Kidney (tissue), 14 donors: ENCODE measurements around the gene SULT1A1. TPM values are rescaled to one million over a fixed set of nuclear protein-coding genes. Genes with fewer than 3 reads are reported as not detected.
"Not testable (repeated sequence)": the region's sequence is repeated elsewhere in the genome, so short reads cannot be mapped to it uniquely, and the experiment has no call there.

Experiments
- DNase-seq, 5 donors: peaks; one replicate each; pipeline ENCODE4 v3.0.0-alpha.2; 2013 to 2020
- FAIRE-seq: peaks from 2 replicates; lab custom pipeline; 2012; peaks lifted over from hg19 to GRCh38; lab: Jason Lieb, UNC
- H3K27ac ChIP-seq, 2 donors: one replicate each; pipeline ENCODE4 v1.7.0; 2013; ENCODE audit warnings: low read depth in 2 of 2, low read length in 2 of 2, inconsistent platforms in 1 of 2
- H3K27me3 ChIP-seq: one replicate; pipeline ENCODE4 v1.7.1; 2013; ENCODE audit warnings: low read length, inconsistent platforms; ENCODE audit not compliant: control insufficient read depth, insufficient read depth
- H3K36me3 ChIP-seq, 3 donors: one replicate each; pipeline versions ENCODE4 v1.7.0 to v1.7.1; 2013; ENCODE audit warnings: low read length in 3 of 3, control low read depth in 1 of 3, inconsistent platforms in 1 of 3; ENCODE audit not compliant: insufficient read depth in 3 of 3, control insufficient read depth in 2 of 3
- H3K4me1 ChIP-seq, 3 donors: one replicate each; pipeline versions ENCODE4 v1.7.0 to v1.7.1; 2013; ENCODE audit warnings: low read length in 3 of 3, inconsistent platforms in 1 of 3, low read depth in 1 of 3; ENCODE audit not compliant: control insufficient read depth in 2 of 3, insufficient read depth in 2 of 3
- H3K4me3 ChIP-seq, 3 donors: one replicate each; pipeline versions ENCODE4 v1.7.0 to v1.8.1; 2013; ENCODE audit warnings: low read length in 3 of 3, control low read depth in 1 of 3, inconsistent platforms in 1 of 3
- H3K9ac ChIP-seq, 3 donors: one replicate each; pipeline versions ENCODE4 v1.7.0 to v1.7.1; 2013; ENCODE audit warnings: low read length in 3 of 3, control low read depth in 1 of 3, inconsistent platforms in 1 of 3
- H3K9me3 ChIP-seq, 3 donors: one replicate each; pipeline versions ENCODE4 v1.7.0 to v1.7.1; 2013; ENCODE audit warnings: low read length in 3 of 3, control low read depth in 1 of 3, inconsistent platforms in 1 of 3; ENCODE audit not compliant: control insufficient read depth in 2 of 3, insufficient read depth in 1 of 3
- CTCF ChIP-seq: IDR thresholded peaks from 3 replicates; pipeline ENCODE4 v1.5.1; 2012; ENCODE audit warnings: mild to moderate bottlenecking, moderate library complexity, borderline replicate concordance; ENCODE audit not compliant: insufficient read depth; ENCODE audit errors: extremely low read depth
- intact Hi-C: fragments of 100-400 bp; cut with DNase I; formaldehyde crosslinking; loops from one replicate; pipeline ENCODE4 v1.11.1; 2022
- polyA plus RNA-seq: library from polyadenylated mRNA; stranded (reverse); fragments of 350-450 nt; fragmentation: Illumina TruSeq; extraction: RNeasy Lipid Tissue Mini Kit (QIAGEN cat#74804); gene quantifications from one replicate; pipeline ENCODE4 v1.2.3, GENCODE V29; 2014; ENCODE audit warnings: low read depth, low replicate concordance; ENCODE audit not compliant: insufficient read depth
- total RNA-seq: library from RNA; stranded (reverse); fragmentation: NEBNext Ultra II Directional; extraction: Animal tissue kit (Norgen Biotek cat#: 25700); gene quantifications from one replicate; pipeline ENCODE4 v1.2.1, GENCODE V29; 2021
- donor health status: control.
- donor health status: control.
- donor health status: control.
- donor health status: control.
- donor health status: control.
- donor health status: DM: yes; HTN: yes; CAD: no.
- donor health status: Normal renal cell carcinoma (clear cell type).

SULT1A1 gene
- total and polyA plus RNA-seq, 2 donors from 2014 or later = 20.7 to 50.2 TPM

GRCh38 chr16:28612359-28613280, 2.8 kb upstream of the SULT1A1 start:
- DNase-seq, H3K27me3 ChIP-seq, H3K9me3 ChIP-seq, H3K36me3 ChIP-seq, FAIRE-seq, H3K27ac ChIP-seq, H3K9ac ChIP-seq, intact Hi-C loops, H3K4me3 ChIP-seq: not testable (repeated sequence)
- peaks cover 0 to 13% (median 10%) of the 10 kb centered on the region in 3 donors for H3K4me1 ChIP-seq

- H3K9ac ChIP-seq = peak overlapping the region in 1 of 3 donors; percentile 9
- FAIRE-seq (no peak), DNase-seq (peak in 4 of 5 donors; percentile 19 to 59 (median 42))
- TF ChIP-seq CTCF = no peak
- H3K4me3 ChIP-seq = no peak overlapping the region
- peaks cover 0 to 13% (median 10%) of the 10 kb centered on the region in 3 donors for H3K4me1 ChIP-seq
- H3K27ac ChIP-seq = peak overlapping the region in 1 of 2 donors; percentile 46
- no peaks in the 10 kb centered on the region for H3K9me3 ChIP-seq
- H3K36me3 ChIP-seq = no peaks in the 10 kb centered on the region
- intact Hi-C loops = no loop called here
- no peaks in the 10 kb centered on the region for H3K27me3 ChIP-seq
Measured at GRCh38 chr16:28610595-28611191, 849 bp upstream of the SULT1A1 start.

- intact Hi-C loops = not testable (repeated sequence)
- peak in 2 of 5 donors; percentile 7 to 39 for DNase-seq
Measured at GRCh38 chr16:28608867-28609596, 812 bp downstream of the SULT1A1 start.

GRCh38 chr16:28608496-28608808, 1.4 kb downstream of the SULT1A1 start:
- H3K4me1 ChIP-seq = peaks cover 0 to 13% (median 10%) of the 10 kb centered on the region in 3 donors
- H3K36me3 ChIP-seq, intact Hi-C loops, H3K27me3 ChIP-seq, H3K9ac ChIP-seq, FAIRE-seq, H3K27ac ChIP-seq, H3K4me3 ChIP-seq, H3K9me3 ChIP-seq: not testable (repeated sequence)
- peak in 1 of 5 donors; percentile 31 for DNase-seq

More at GRCh38 chr16:28608867-28609596, 812 bp downstream of the SULT1A1 start:
- Histone ChIP-seq H3K4me3 (peak overlapping the region in 1 of 3 donors; percentile 45), H3K27ac (peak overlapping the region; percentile 10 to 11), H3K9ac (peak overlapping the region in 1 of 3 donors; percentile 85), H3K4me1 (peaks cover 0 to 13% (median 10%) of the 10 kb centered on the region in 3 donors)
- not testable (repeated sequence) for H3K36me3 ChIP-seq, FAIRE-seq, H3K27me3 ChIP-seq, H3K9me3 ChIP-seq

GRCh38 chr16:28607681-28608495, 2.0 kb downstream of the SULT1A1 start:
- intact Hi-C loops, H3K9ac ChIP-seq, FAIRE-seq, H3K9me3 ChIP-seq, H3K4me3 ChIP-seq, H3K27ac ChIP-seq, H3K27me3 ChIP-seq, H3K36me3 ChIP-seq: not testable (repeated sequence)
- peaks cover 0 to 13% (median 10%) of the 10 kb centered on the region in 3 donors for H3K4me1 ChIP-seq
- peak in 1 of 5 donors; percentile 8 for DNase-seq
